Measurements from ENCODE around the gene CEP85L.

CEP85L gene

GRCh38 chr6:118618676-118619377, 32.6 kb downstream of the CEP85L start:
- no peak for DNase-seq

GRCh38 chr6:118617417-118617816, 34.0 kb downstream of the CEP85L start:
- no peak for DNase-seq

GRCh38 chr6:118611334-118611733, 40.1 kb downstream of the CEP85L start:
- no peak for DNase-seq

DNA sequence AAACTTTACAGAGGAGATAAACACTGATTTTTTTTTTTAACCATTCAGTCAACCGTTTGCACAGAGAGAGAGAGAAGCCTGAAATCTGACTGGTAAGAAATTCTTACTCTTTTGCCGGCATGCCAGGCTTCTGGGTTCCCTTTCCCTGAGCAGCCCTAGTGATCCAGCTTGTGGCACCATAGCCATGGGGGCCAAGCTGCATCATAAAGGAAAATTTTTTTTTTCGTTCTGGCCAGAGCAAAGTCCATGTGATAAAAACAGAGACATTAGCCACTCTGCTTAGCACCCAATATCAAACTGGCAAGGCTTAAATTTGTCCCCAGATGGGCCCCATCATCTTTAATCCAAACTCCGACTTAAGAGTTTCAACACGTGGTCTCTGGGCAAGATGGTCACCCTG, 44.5 kb downstream of the CEP85L start:
- no peak for DNase-seq

GRCh38 chr6:118606268-118606667, 45.1 kb downstream of the CEP85L start:
- DNase-seq = no peak

- no peak for DNase-seq
Measured at GRCh38 chr6:118603372-118603771, 48.0 kb downstream of the CEP85L start.

DNA sequence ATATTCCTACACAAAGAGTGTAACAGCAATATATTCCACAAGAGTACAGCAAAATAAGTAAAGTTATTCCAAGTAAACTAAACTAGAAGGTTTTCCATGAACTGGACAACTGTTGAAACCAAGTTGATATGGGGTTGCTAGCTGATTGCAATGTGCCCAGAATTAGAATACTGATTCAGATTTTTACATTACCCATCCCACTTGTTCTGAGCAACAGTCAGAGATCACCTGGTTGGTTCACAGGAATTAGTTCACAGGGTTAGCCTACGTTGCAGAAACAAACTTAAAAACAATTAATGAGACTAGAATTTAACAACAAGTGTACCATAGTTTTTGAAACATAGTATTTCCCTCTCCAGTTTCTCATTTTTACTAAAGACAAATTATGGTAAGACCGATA, 49.1 kb downstream of the CEP85L start:
- DNase-seq = no peak

- DNase-seq = no peak
Measured at GRCh38 chr6:118598324-118598723, 53.1 kb downstream of the CEP85L start.

GRCh38 chr6:118597636-118598035, 53.8 kb downstream of the CEP85L start:
- DNase-seq = no peak

DNA sequence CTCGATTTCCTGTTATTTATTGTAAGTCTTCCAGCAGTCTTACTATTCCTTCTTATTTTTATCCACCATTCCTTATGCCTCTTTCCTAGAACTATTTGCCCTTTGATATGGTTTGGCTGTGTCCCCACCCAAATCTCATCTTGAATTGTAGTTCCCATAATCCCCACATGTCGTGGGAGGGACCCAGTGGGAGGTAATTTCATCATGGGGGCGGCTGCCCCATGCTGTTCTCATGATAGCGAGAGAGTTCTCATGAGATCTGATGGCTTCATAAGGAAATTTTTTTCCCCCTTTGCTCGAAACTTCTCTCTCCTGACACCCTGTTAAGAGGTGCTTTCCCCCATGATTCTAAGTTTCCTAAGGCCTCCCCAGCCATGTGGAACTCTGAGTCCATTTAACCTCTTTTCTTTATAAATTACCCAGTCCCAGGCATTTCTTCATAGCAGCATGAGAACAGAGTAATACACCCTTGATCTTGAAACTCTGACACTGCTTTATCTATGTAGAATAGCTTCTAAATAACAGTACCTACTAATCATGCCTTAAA, 54.5 kb downstream of the CEP85L start:
- no peak for DNase-seq

- no peak for DNase-seq
Measured at GRCh38 chr6:118594877-118595276, 56.5 kb downstream of the CEP85L start.

DNA sequence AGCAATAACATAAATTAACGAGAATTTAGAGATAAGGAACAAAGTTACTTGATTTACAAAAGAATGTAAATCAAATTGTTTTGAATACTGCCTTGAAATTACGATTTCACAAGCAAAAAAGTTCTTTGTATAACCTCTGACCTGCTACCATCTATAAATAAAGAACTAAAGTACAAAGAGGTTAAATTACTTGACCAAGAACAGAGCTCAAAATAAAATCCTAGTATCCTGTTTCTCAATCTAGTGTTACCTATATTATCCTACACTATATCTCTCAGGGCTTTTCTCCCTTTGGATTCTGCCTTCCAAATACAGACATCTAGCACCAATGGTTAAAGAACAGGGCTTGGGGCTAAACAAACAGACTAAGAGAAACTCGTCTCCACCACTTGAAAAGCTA, 59.5 kb downstream of the CEP85L start:
- DNase-seq = no peak

GRCh38 chr6:118589649-118590365, 61.6 kb downstream of the CEP85L start:
- DNase-seq = no peak

DNA sequence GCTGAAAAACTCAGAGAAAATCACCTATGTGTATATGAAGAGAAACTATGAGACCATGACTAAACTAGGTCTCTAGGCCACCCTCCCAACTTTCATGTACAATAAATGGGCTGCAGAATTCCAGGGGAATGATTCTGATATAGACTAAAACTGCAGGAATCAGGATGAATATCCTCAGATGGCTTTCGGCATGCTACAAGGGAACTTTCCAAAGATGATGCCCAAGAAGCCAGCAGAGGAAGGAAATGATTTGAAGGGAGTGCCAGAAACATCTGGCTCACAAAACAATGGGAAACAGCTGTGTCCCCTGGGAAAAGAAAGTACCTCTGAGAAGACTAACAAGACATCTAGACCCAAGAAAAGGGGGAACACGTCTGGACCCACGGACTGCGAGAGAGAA, 62.2 kb downstream of the CEP85L start:
- no peak for DNase-seq

DNA sequence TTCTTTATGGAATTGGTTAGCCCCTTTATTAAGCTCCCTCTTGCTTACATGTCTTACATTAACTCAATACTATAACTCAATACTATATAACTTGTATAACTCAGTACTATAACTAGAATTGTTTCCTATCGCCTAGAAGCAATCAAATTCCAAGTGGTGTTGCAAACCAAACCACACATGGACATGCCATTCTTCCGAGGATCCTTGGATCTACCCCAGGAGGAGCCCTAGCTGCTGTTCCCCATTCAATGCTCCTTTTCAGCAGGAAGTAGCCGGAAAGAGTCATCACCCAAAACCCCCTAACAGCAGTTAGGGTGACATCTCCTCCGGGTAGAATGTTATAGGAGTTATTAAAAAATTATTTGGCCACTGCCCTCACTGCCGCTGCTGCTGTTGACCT, 62.8 kb downstream of the CEP85L start:
- DNase-seq = peak; percentile 14

GRCh38 chr6:118586746-118587485, 64.5 kb downstream of the CEP85L start:
- peak; percentile 14 for DNase-seq

- no peak for DNase-seq
Measured at GRCh38 chr6:118584911-118585310, 66.5 kb downstream of the CEP85L start.

DNA sequence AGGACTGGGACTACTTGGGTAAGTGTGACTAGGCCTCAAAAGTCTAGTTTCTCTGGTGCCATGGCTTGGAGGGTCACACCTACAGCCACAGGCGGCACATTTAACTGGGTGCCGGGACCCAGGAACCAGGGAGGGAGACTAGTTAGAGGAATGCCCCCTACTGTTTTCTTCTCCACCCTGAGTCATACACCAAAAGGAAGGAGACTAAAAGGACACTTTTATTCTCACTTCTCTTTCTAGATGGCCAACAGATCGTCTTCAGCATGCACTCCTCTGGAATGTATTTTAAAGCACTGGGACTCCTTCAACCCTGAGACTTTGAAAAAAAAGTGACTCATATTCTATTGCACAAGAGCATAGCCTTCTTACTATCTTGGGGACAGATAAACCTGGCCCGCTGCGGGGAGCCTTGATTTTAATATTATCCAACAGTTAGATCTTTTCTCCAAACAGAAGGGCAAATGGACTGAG, 69.9 kb downstream of the CEP85L start:
- peak; percentile 58 for DNase-seq

DNA sequence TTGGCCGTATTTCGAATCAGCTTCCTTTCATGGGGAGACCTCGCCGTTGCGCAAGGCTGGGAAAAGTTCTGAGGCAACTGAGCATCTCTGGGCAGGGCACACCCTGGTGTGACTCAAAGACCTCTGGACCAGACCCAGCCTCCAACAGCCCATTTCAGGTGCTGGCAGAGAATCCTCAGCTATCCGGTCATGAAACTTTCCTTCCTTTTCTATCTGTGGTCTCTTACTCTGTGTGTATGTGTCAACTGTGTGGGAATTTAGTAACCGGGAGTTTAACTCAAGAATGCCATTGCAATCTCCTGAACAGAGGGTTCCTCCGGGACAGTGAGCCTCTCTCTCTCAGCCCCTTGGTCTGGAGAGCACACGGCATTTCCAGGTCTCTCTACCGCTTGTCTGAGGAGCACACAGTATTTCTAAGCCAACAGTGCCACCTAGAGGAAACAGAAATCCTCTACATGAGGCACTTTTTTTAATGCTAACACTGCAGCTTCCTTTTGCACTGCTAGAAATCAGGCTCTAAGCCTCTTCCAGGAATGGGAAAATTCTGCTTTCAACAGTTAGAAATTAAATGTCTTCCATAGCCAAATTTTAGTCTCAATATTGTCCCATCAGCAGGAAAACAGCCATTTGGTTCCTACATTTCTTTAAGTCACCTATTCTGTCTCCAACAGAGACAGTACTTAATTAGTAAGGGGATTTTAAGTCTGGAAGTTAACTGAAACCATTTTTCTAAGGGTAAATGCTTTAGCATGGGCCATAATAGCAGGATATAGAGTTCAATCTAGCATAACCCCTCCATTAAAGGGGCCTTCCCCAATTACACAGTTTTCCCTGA, 70.6 kb downstream of the CEP85L start:
- peak; percentile 80 for DNase-seq

DNA sequence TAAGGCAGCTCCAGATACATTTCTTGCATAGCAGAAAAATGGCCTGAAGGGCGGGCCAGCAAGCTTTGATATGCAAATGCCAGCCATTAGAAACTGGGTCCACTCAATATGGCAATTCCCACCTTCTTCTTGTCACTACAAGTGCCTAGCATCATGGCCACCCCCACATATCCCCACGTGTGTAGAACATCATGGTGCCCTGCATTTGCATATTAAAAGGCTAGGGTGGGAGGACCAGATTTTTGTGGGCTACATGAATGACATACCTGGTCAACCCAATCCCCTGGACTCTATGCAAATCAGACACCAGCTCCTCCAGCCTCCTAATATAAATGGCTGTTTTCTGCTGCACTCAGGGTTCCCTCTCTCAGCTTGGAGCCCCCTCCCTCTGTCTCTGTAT, 71.6 kb downstream of the CEP85L start:
- DNase-seq = no peak

DNA sequence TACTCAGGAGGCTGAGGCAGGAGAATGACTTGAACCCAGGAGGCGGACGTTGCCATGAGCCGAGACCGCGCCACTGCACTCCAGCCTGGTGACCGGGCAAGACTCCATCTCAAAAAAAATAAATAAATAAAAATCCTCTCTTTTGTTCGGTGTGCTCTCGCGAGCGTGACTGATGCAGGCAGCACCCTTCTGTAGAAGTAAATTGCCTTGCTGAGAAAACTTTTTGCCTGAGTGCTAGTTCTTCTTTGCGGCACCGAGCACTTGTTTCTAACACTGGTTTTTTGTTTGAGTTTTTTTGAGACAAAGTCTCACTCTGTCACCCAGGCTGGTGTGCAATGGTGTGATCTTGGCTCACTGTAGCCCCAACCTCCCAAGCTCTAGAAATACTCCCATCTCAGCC, 72.8 kb downstream of the CEP85L start:
- DNase-seq = no peak

GRCh38 chr6:118577972-118578371, 73.4 kb downstream of the CEP85L start:
- DNase-seq = no peak

Measured in NCI-H226 (cell line).